ENCODE data around the gene SLC35F3.
"Not testable (repeated sequence)": the region's sequence is repeated elsewhere in the genome, so short reads cannot be mapped to it uniquely, and the experiment has no call there.

Gene SLC35F3

GRCh38 chr1:234348964-234349363 lies 444.5 kb downstream of the SLC35F3 start:
- Histone ChIP-seq H3K4me3 (ENCODE audit: low read length in 2 of 2) (no peak overlapping the region), H3K27me3 (ENCODE audit: control insufficient read depth in 2 of 2, insufficient read depth in 2 of 2, low read length in 2 of 2) (peaks cover 0 to 4% of the 10 kb centered on the region in 2 donors), H3K9me3 (ENCODE audit: control insufficient read depth in 2 of 2, low read length in 2 of 2) (peaks cover 0 to 3% of the 10 kb centered on the region in 2 donors), H3K4me1 (ENCODE audit: control insufficient read depth in 2 of 2, insufficient read depth in 2 of 2, low read length in 2 of 2) (no peaks in the 10 kb centered on the region), H3K36me3 (ENCODE audit: control insufficient read depth in 2 of 2, insufficient read depth in 2 of 2, low read length in 2 of 2) (no peaks in the 10 kb centered on the region), H3K27ac (ENCODE audit: low read depth in 2 of 2, low read length in 2 of 2) (no peak overlapping the region), H3K9ac (ENCODE audit: low read depth in 1 of 2, low read length in 2 of 2) (no peak overlapping the region)

GRCh38 chr1:234355782-234356510 lies 451.5 kb downstream of the SLC35F3 start:
- H3K9ac ChIP-seq (ENCODE audit: low read depth in 1 of 2, low read length in 2 of 2), result no peak overlapping the region
- no peak overlapping the region for H3K4me3 ChIP-seq (ENCODE audit: low read length in 2 of 2)
- H3K27ac ChIP-seq (ENCODE audit: low read depth in 2 of 2, low read length in 2 of 2), result no peak overlapping the region
- H3K9me3 ChIP-seq (ENCODE audit: control insufficient read depth in 2 of 2, low read length in 2 of 2), result peaks cover 0 to 3% of the 10 kb centered on the region in 2 donors
- H3K4me1 ChIP-seq (ENCODE audit: control insufficient read depth in 2 of 2, insufficient read depth in 2 of 2, low read length in 2 of 2), result no peaks in the 10 kb centered on the region
- no peaks in the 10 kb centered on the region for H3K36me3 ChIP-seq (ENCODE audit: control insufficient read depth in 2 of 2, insufficient read depth in 2 of 2, low read length in 2 of 2)
- no peaks in the 10 kb centered on the region for H3K27me3 ChIP-seq (ENCODE audit: control insufficient read depth in 2 of 2, insufficient read depth in 2 of 2, low read length in 2 of 2)

- H3K4me1 ChIP-seq (ENCODE audit: control insufficient read depth in 2 of 2, insufficient read depth in 2 of 2, low read length in 2 of 2); H3K9me3 ChIP-seq (ENCODE audit: control insufficient read depth in 2 of 2, low read length in 2 of 2); H3K27me3 ChIP-seq (ENCODE audit: control insufficient read depth in 2 of 2, insufficient read depth in 2 of 2, low read length in 2 of 2); H3K36me3 ChIP-seq (ENCODE audit: control insufficient read depth in 2 of 2, insufficient read depth in 2 of 2, low read length in 2 of 2): not testable (repeated sequence)
- Histone ChIP-seq H3K9ac (ENCODE audit: low read depth in 1 of 2, low read length in 2 of 2) (peak overlapping the region in 1 of 2 donors; percentile 64), H3K27ac (ENCODE audit: low read depth in 2 of 2, low read length in 2 of 2) (peak overlapping the region in 1 of 2 donors; percentile 15), H3K4me3 (ENCODE audit: low read length in 2 of 2) (peak overlapping the region; percentile 62 to 91)
Measured at GRCh38 chr1:234356615-234357269, 452.3 kb downstream of the SLC35F3 start.

GRCh38 chr1:234357831-234358230 lies 453.4 kb downstream of the SLC35F3 start:
- Histone ChIP-seq H3K4me1 (ENCODE audit: control insufficient read depth in 2 of 2, insufficient read depth in 2 of 2, low read length in 2 of 2) (no peaks in the 10 kb centered on the region), H3K27ac (ENCODE audit: low read depth in 2 of 2, low read length in 2 of 2) (no peak overlapping the region), H3K27me3 (ENCODE audit: control insufficient read depth in 2 of 2, insufficient read depth in 2 of 2, low read length in 2 of 2) (no peaks in the 10 kb centered on the region), H3K36me3 (ENCODE audit: control insufficient read depth in 2 of 2, insufficient read depth in 2 of 2, low read length in 2 of 2) (no peaks in the 10 kb centered on the region), H3K9me3 (ENCODE audit: control insufficient read depth in 2 of 2, low read length in 2 of 2) (peaks cover 0 to 3% of the 10 kb centered on the region in 2 donors), H3K4me3 (ENCODE audit: low read length in 2 of 2) (no peak overlapping the region), H3K9ac (ENCODE audit: low read depth in 1 of 2, low read length in 2 of 2) (no peak overlapping the region)

GRCh38 chr1:234361102-234361603 lies 456.7 kb downstream of the SLC35F3 start:
- Histone ChIP-seq H3K27ac (ENCODE audit: low read depth in 2 of 2, low read length in 2 of 2) (no peak overlapping the region), H3K4me1 (ENCODE audit: control insufficient read depth in 2 of 2, insufficient read depth in 2 of 2, low read length in 2 of 2) (no peaks in the 10 kb centered on the region), H3K36me3 (ENCODE audit: control insufficient read depth in 2 of 2, insufficient read depth in 2 of 2, low read length in 2 of 2) (no peaks in the 10 kb centered on the region), H3K9ac (ENCODE audit: low read depth in 1 of 2, low read length in 2 of 2) (no peak overlapping the region), H3K9me3 (ENCODE audit: control insufficient read depth in 2 of 2, low read length in 2 of 2) (no peaks in the 10 kb centered on the region), H3K4me3 (ENCODE audit: low read length in 2 of 2) (no peak overlapping the region), H3K27me3 (ENCODE audit: control insufficient read depth in 2 of 2, insufficient read depth in 2 of 2, low read length in 2 of 2) (no peaks in the 10 kb centered on the region)

GRCh38 chr1:234362558-234362957 lies 458.1 kb downstream of the SLC35F3 start:
- H3K9ac ChIP-seq (ENCODE audit: low read depth in 1 of 2, low read length in 2 of 2), result no peak overlapping the region
- H3K4me3 ChIP-seq (ENCODE audit: low read length in 2 of 2), result no peak overlapping the region
- H3K4me1 ChIP-seq (ENCODE audit: control insufficient read depth in 2 of 2, insufficient read depth in 2 of 2, low read length in 2 of 2), result no peaks in the 10 kb centered on the region
- H3K36me3 ChIP-seq (ENCODE audit: control insufficient read depth in 2 of 2, insufficient read depth in 2 of 2, low read length in 2 of 2), result no peaks in the 10 kb centered on the region
- H3K9me3 ChIP-seq (ENCODE audit: control insufficient read depth in 2 of 2, low read length in 2 of 2), result no peaks in the 10 kb centered on the region
- H3K27ac ChIP-seq (ENCODE audit: low read depth in 2 of 2, low read length in 2 of 2), result no peak overlapping the region
- H3K27me3 ChIP-seq (ENCODE audit: control insufficient read depth in 2 of 2, insufficient read depth in 2 of 2, low read length in 2 of 2), result no peaks in the 10 kb centered on the region

- Histone ChIP-seq H3K4me3 (ENCODE audit: low read length in 2 of 2) (no peak overlapping the region), H3K27ac (ENCODE audit: low read depth in 2 of 2, low read length in 2 of 2) (no peak overlapping the region), H3K9me3 (ENCODE audit: control insufficient read depth in 2 of 2, low read length in 2 of 2) (no peaks in the 10 kb centered on the region), H3K36me3 (ENCODE audit: control insufficient read depth in 2 of 2, insufficient read depth in 2 of 2, low read length in 2 of 2) (no peaks in the 10 kb centered on the region), H3K4me1 (ENCODE audit: control insufficient read depth in 2 of 2, insufficient read depth in 2 of 2, low read length in 2 of 2) (no peaks in the 10 kb centered on the region), H3K27me3 (ENCODE audit: control insufficient read depth in 2 of 2, insufficient read depth in 2 of 2, low read length in 2 of 2) (no peaks in the 10 kb centered on the region), H3K9ac (ENCODE audit: low read depth in 1 of 2, low read length in 2 of 2) (no peak overlapping the region)
Measured at GRCh38 chr1:234368320-234369032, 464.0 kb downstream of the SLC35F3 start.

GRCh38 chr1:234369033-234369430 lies 464.6 kb downstream of the SLC35F3 start:
- H3K27me3 ChIP-seq (ENCODE audit: control insufficient read depth in 2 of 2, insufficient read depth in 2 of 2, low read length in 2 of 2), result no peaks in the 10 kb centered on the region
- H3K9ac ChIP-seq (ENCODE audit: low read depth in 1 of 2, low read length in 2 of 2), result no peak overlapping the region
- no peaks in the 10 kb centered on the region for H3K36me3 ChIP-seq (ENCODE audit: control insufficient read depth in 2 of 2, insufficient read depth in 2 of 2, low read length in 2 of 2)
- H3K4me1 ChIP-seq (ENCODE audit: control insufficient read depth in 2 of 2, insufficient read depth in 2 of 2, low read length in 2 of 2), result peaks cover under 1 to 2% of the 10 kb centered on the region in 2 donors
- no peak overlapping the region for H3K27ac ChIP-seq (ENCODE audit: low read depth in 2 of 2, low read length in 2 of 2)
- H3K4me3 ChIP-seq (ENCODE audit: low read length in 2 of 2), result no peak overlapping the region
- no peaks in the 10 kb centered on the region for H3K9me3 ChIP-seq (ENCODE audit: control insufficient read depth in 2 of 2, low read length in 2 of 2)

GRCh38 chr1:234369784-234370183 lies 465.3 kb downstream of the SLC35F3 start:
- Histone ChIP-seq H3K27ac (ENCODE audit: low read depth in 2 of 2, low read length in 2 of 2) (no peak overlapping the region), H3K27me3 (ENCODE audit: control insufficient read depth in 2 of 2, insufficient read depth in 2 of 2, low read length in 2 of 2) (no peaks in the 10 kb centered on the region), H3K9me3 (ENCODE audit: control insufficient read depth in 2 of 2, low read length in 2 of 2) (no peaks in the 10 kb centered on the region), H3K4me3 (ENCODE audit: low read length in 2 of 2) (no peak overlapping the region), H3K9ac (ENCODE audit: low read depth in 1 of 2, low read length in 2 of 2) (no peak overlapping the region), H3K36me3 (ENCODE audit: control insufficient read depth in 2 of 2, insufficient read depth in 2 of 2, low read length in 2 of 2) (no peaks in the 10 kb centered on the region), H3K4me1 (ENCODE audit: control insufficient read depth in 2 of 2, insufficient read depth in 2 of 2, low read length in 2 of 2) (peaks cover 8 to 9% of the 10 kb centered on the region in 2 donors)

GRCh38 chr1:234371414-234371813 lies 466.9 kb downstream of the SLC35F3 start:
- Histone ChIP-seq H3K9ac (ENCODE audit: low read depth in 1 of 2, low read length in 2 of 2) (no peak overlapping the region), H3K27me3 (ENCODE audit: control insufficient read depth in 2 of 2, insufficient read depth in 2 of 2, low read length in 2 of 2) (no peaks in the 10 kb centered on the region), H3K4me3 (ENCODE audit: low read length in 2 of 2) (no peak overlapping the region), H3K9me3 (ENCODE audit: control insufficient read depth in 2 of 2, low read length in 2 of 2) (no peaks in the 10 kb centered on the region), H3K36me3 (ENCODE audit: control insufficient read depth in 2 of 2, insufficient read depth in 2 of 2, low read length in 2 of 2) (peaks cover 5 to 6% of the 10 kb centered on the region in 2 donors), H3K27ac (ENCODE audit: low read depth in 2 of 2, low read length in 2 of 2) (no peak overlapping the region), H3K4me1 (ENCODE audit: control insufficient read depth in 2 of 2, insufficient read depth in 2 of 2, low read length in 2 of 2) (peaks cover 8 to 9% of the 10 kb centered on the region in 2 donors)
